ENCODE measurements around the gene KIT. TPM values are rescaled to one million over a fixed set of nuclear protein-coding genes. Genes with fewer than 3 reads are reported as not detected.

The KIT gene
- total and polyA plus RNA-seq, 2 experiments from 2014 or later = 1.1 to 6.7 TPM

GRCh38 chr4:54695337-54695736, 37.6 kb downstream of the KIT start:
- no peak overlapping the region for H3K27ac ChIP-seq
- no peak overlapping the region for H3K4me2 ChIP-seq (ENCODE audit: unreplicated experiment)
- H3K79me2 ChIP-seq (ENCODE audit: insufficient read depth) = no peaks in the 10 kb centered on the region
- H3K27me3 ChIP-seq (replicated peaks; ENCODE audit: insufficient read depth) = no peaks in the 10 kb centered on the region
- no peak overlapping the region for H3K4me3 ChIP-seq
- H3K9ac ChIP-seq = no peak overlapping the region
- no peaks in the 10 kb centered on the region for H3K9me2 ChIP-seq (ENCODE audit: insufficient read depth)
- in situ Hi-C loops (cut with MboI) = no loop called here
- no peak overlapping the region for H2AFZ ChIP-seq
- WGBS, 2 experiments (ENCODE audit: low coverage in 1 of 2, low lambda C conversion rate in 2 of 2, missing lambda C conversion rate in 2 of 2) = 64 to 68% methylated on average over 12 of the region's 12 CpGs
- no peak for TF ChIP-seq EZH2 (IDR thresholded peaks at IDR 0.05; ENCODE audit: insufficient read depth, poor library complexity, severe bottlenecking)
- TF ChIP-seq EZH2phosphoT487 (IDR thresholded peaks at IDR 0.05; ENCODE audit: insufficient read depth, low read depth) = no peak
- H4K20me1 ChIP-seq (ENCODE audit: insufficient read depth) = no peaks in the 10 kb centered on the region
- DNase-seq = no peak
- H3K36me3 ChIP-seq (ENCODE audit: low read depth) = no peaks in the 10 kb centered on the region
- no peaks in the 10 kb centered on the region for H3F3A ChIP-seq (ENCODE audit: insufficient read depth)
- H3K4me1 ChIP-seq (ENCODE audit: insufficient read depth) = no peaks in the 10 kb centered on the region
- H3K9me3 ChIP-seq (ENCODE audit: low read depth) = no peaks in the 10 kb centered on the region

- H3K9ac ChIP-seq = no peak overlapping the region
- H2AFZ ChIP-seq = no peak overlapping the region
- no peaks in the 10 kb centered on the region for H3F3A ChIP-seq (ENCODE audit: insufficient read depth)
- no peaks in the 10 kb centered on the region for H4K20me1 ChIP-seq (ENCODE audit: insufficient read depth)
- H3K9me3 ChIP-seq (ENCODE audit: low read depth) = no peaks in the 10 kb centered on the region
- no peak overlapping the region for H3K27ac ChIP-seq
- H3K36me3 ChIP-seq (ENCODE audit: low read depth) = no peaks in the 10 kb centered on the region
- H3K79me2 ChIP-seq (ENCODE audit: insufficient read depth) = no peaks in the 10 kb centered on the region
- no peaks in the 10 kb centered on the region for H3K27me3 ChIP-seq (replicated peaks; ENCODE audit: insufficient read depth)
- in situ Hi-C loops (cut with MboI) = no loop called here
- H3K4me2 ChIP-seq (ENCODE audit: unreplicated experiment) = no peak overlapping the region
- H3K9me2 ChIP-seq (ENCODE audit: insufficient read depth) = no peaks in the 10 kb centered on the region
- WGBS, 2 experiments (ENCODE audit: low coverage in 1 of 2, low lambda C conversion rate in 2 of 2, missing lambda C conversion rate in 2 of 2) = 86 to 89% methylated on average over 3 of the region's 3 CpGs
- TF ChIP-seq EZH2 (IDR thresholded peaks at IDR 0.05; ENCODE audit: insufficient read depth, poor library complexity, severe bottlenecking) (no peak), EZH2phosphoT487 (IDR thresholded peaks at IDR 0.05; ENCODE audit: insufficient read depth, low read depth) (no peak)
- DNase-seq = no peak
- no peaks in the 10 kb centered on the region for H3K4me1 ChIP-seq (ENCODE audit: insufficient read depth)
- no peak overlapping the region for H3K4me3 ChIP-seq
Observed at GRCh38 chr4:54695788-54696187, 38.0 kb downstream of the KIT start.

- TF ChIP-seq EZH2phosphoT487 (IDR thresholded peaks at IDR 0.05; ENCODE audit: insufficient read depth, low read depth) = no peak
- TF ChIP-seq EZH2 (IDR thresholded peaks at IDR 0.05; ENCODE audit: insufficient read depth, poor library complexity, severe bottlenecking) = no peak
- WGBS, 2 experiments (ENCODE audit: low coverage in 1 of 2, low lambda C conversion rate in 2 of 2, missing lambda C conversion rate in 2 of 2) = 80 to 83% methylated on average over 5 of the region's 5 CpGs
- no peak overlapping the region for H3K4me2 ChIP-seq (ENCODE audit: unreplicated experiment)
- H3K79me2 ChIP-seq (ENCODE audit: insufficient read depth) = no peaks in the 10 kb centered on the region
- in situ Hi-C loops (cut with MboI) = no loop called here
- no peak for DNase-seq
- no peaks in the 10 kb centered on the region for H3K4me1 ChIP-seq (ENCODE audit: insufficient read depth)
- no peaks in the 10 kb centered on the region for H3K36me3 ChIP-seq (ENCODE audit: low read depth)
- H3K27ac ChIP-seq = no peak overlapping the region
- no peak overlapping the region for H3K4me3 ChIP-seq
- no peak overlapping the region for H2AFZ ChIP-seq
- H3K9me2 ChIP-seq (ENCODE audit: insufficient read depth) = no peaks in the 10 kb centered on the region
- H3K27me3 ChIP-seq (replicated peaks; ENCODE audit: insufficient read depth) = no peaks in the 10 kb centered on the region
- no peaks in the 10 kb centered on the region for H4K20me1 ChIP-seq (ENCODE audit: insufficient read depth)
- no peaks in the 10 kb centered on the region for H3F3A ChIP-seq (ENCODE audit: insufficient read depth)
- no peaks in the 10 kb centered on the region for H3K9me3 ChIP-seq (ENCODE audit: low read depth)
- no peak overlapping the region for H3K9ac ChIP-seq
Observed at GRCh38 chr4:54696649-54697048, 38.9 kb downstream of the KIT start.

- Histone ChIP-seq H3K9me2 (ENCODE audit: insufficient read depth) (no peaks in the 10 kb centered on the region), H3K36me3 (ENCODE audit: low read depth) (no peaks in the 10 kb centered on the region), H3K27ac (no peak overlapping the region), H3K4me1 (ENCODE audit: insufficient read depth) (no peaks in the 10 kb centered on the region), H3K9me3 (ENCODE audit: low read depth) (no peaks in the 10 kb centered on the region), H3F3A (ENCODE audit: insufficient read depth) (no peaks in the 10 kb centered on the region), H3K4me2 (ENCODE audit: unreplicated experiment) (no peak overlapping the region), H2AFZ (no peak overlapping the region), H3K9ac (no peak overlapping the region), H4K20me1 (ENCODE audit: insufficient read depth) (no peaks in the 10 kb centered on the region), H3K27me3 (replicated peaks; ENCODE audit: insufficient read depth) (no peaks in the 10 kb centered on the region), H3K4me3 (no peak overlapping the region), H3K79me2 (ENCODE audit: insufficient read depth) (no peaks in the 10 kb centered on the region)
- in situ Hi-C loops (cut with MboI) = no loop called here
- TF ChIP-seq EZH2phosphoT487 (IDR thresholded peaks at IDR 0.05; ENCODE audit: insufficient read depth, low read depth) (no peak), EZH2 (IDR thresholded peaks at IDR 0.05; ENCODE audit: insufficient read depth, poor library complexity, severe bottlenecking) (no peak)
- no peak for DNase-seq
- 6 to 12% methylated on average over 2 of the region's 2 CpGs for WGBS, 2 experiments (ENCODE audit: low coverage in 1 of 2, low lambda C conversion rate in 2 of 2, missing lambda C conversion rate in 2 of 2)
Observed at GRCh38 chr4:54700986-54701385, 43.2 kb downstream of the KIT start.

DNA sequence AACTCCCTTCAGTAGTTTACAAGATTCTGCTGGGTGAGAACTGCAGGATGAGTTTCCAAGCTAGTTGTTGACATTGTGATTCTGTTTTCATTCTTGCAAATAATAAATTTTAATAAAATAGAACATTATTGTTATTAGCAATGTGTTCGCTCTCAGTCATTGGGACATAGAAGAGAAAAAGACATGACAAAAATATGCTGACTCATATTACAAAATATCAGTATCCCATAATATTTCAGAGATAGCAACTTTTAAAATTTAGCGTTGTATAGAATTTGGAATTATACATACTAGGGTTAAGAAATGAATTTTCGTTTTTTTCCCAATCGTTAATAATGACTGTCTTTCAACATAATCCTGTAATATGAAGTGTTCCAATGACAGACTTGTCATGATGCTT, 45.4 kb downstream of the KIT start:
- Histone ChIP-seq H3K79me2 (ENCODE audit: insufficient read depth) (no peaks in the 10 kb centered on the region), H3K9ac (no peak overlapping the region), H2AFZ (no peak overlapping the region), H3F3A (ENCODE audit: insufficient read depth) (no peaks in the 10 kb centered on the region), H3K4me2 (ENCODE audit: unreplicated experiment) (no peak overlapping the region), H3K27me3 (replicated peaks; ENCODE audit: insufficient read depth) (no peaks in the 10 kb centered on the region), H3K27ac (no peak overlapping the region), H4K20me1 (ENCODE audit: insufficient read depth) (no peaks in the 10 kb centered on the region), H3K9me3 (ENCODE audit: low read depth) (no peaks in the 10 kb centered on the region), H3K4me1 (ENCODE audit: insufficient read depth) (no peaks in the 10 kb centered on the region), H3K9me2 (ENCODE audit: insufficient read depth) (no peaks in the 10 kb centered on the region), H3K36me3 (ENCODE audit: low read depth) (no peaks in the 10 kb centered on the region), H3K4me3 (no peak overlapping the region)
- TF ChIP-seq EZH2 (IDR thresholded peaks at IDR 0.05; ENCODE audit: insufficient read depth, poor library complexity, severe bottlenecking) (no peak), EZH2phosphoT487 (IDR thresholded peaks at IDR 0.05; ENCODE audit: insufficient read depth, low read depth) (no peak)
- DNase-seq = no peak
- in situ Hi-C loops (cut with MboI) = no loop called here
- WGBS, 2 experiments (ENCODE audit: low coverage in 1 of 2, low lambda C conversion rate in 2 of 2, missing lambda C conversion rate in 2 of 2) = 76 to 85% methylated on average over 4 of the region's 4 CpGs
